Rectal smooth muscle tissue (tissue), 1 donor: ENCODE results near the gene PTGR1.
"Not testable (repeated sequence)": the region's sequence is repeated elsewhere in the genome, so short reads cannot be mapped to it uniquely, and the experiment has no call there.

Experiments used
- H3K27ac ChIP-seq: one replicate; pipeline ENCODE4 v1.7.0; 2013; ENCODE audit warnings: low read depth, low read length, inconsistent platforms
- H3K27me3 ChIP-seq: one replicate; pipeline ENCODE4 v1.7.0; 2013; ENCODE audit warnings: low read length; ENCODE audit not compliant: control insufficient read depth, insufficient read depth
- H3K36me3 ChIP-seq: one replicate; pipeline ENCODE4 v1.7.0; 2013; ENCODE audit warnings: low read length; ENCODE audit not compliant: control insufficient read depth, insufficient read depth
- H3K4me1 ChIP-seq: one replicate; pipeline ENCODE4 v1.7.0; 2013; ENCODE audit warnings: low read length; ENCODE audit not compliant: control insufficient read depth, insufficient read depth
- H3K4me3 ChIP-seq: one replicate; pipeline ENCODE4 v1.7.0; 2013; ENCODE audit warnings: low read length
- H3K9ac ChIP-seq: one replicate; pipeline ENCODE4 v1.7.0; 2013; ENCODE audit warnings: low read length

The PTGR1 gene

DNA sequence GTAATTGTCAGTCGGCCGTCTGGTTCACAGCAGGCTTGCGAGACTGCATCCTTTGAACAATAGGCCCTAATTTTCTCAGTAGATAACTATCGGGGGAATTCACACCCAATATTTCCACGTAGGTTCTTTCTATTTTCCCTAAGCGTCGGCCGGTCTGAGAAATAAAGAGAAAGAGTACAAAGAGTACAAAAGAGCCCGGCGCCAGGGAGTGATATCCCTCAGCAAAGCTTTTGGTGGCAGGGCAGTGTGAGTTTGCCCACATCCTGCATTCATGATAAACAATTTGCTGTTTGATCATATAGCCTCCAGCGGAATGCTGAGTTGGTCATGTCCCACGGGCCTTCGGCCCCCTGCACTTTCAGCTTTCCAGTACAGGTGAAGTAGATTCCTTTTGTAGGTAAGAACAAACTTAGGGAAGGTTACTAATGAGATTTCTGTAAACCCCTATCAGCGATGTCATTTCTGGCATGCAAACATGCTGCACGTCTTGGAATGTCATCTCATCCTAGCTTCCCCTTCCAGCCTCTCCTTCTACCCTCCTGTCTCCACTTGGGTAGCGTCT lies 4.7 kb upstream of the PTGR1 start:
- Histone ChIP-seq H3K27ac (no peak overlapping the region), H3K27me3 (no peaks in the 10 kb centered on the region), H3K36me3 (no peaks in the 10 kb centered on the region), H3K4me3 (no peak overlapping the region), H3K4me1 (no peaks in the 10 kb centered on the region), H3K9ac (no peak overlapping the region)

DNA sequence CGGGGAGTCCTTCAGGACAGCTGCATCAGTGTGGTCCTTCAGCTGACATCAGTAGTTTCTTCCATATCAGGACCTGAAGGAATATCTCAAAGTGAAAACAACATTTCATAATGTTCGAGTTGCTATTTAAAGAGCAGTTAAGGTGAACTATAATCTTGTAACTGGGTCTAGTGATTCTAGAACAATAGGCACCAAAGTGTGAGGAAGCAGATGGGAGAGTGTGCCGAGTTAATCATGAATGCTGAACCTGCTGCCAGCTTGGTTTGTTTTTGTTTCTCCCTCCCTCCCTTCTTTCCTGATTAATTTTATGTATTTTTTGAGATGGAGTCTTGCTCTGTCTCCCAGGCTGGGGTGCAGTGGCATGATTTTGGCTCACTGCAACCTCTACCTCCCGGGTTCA lies 3.6 kb upstream of the PTGR1 start:
- Histone ChIP-seq H3K27me3 (no peaks in the 10 kb centered on the region), H3K4me3 (no peak overlapping the region), H3K4me1 (no peaks in the 10 kb centered on the region), H3K9ac (no peak overlapping the region), H3K36me3 (no peaks in the 10 kb centered on the region), H3K27ac (no peak overlapping the region)

DNA sequence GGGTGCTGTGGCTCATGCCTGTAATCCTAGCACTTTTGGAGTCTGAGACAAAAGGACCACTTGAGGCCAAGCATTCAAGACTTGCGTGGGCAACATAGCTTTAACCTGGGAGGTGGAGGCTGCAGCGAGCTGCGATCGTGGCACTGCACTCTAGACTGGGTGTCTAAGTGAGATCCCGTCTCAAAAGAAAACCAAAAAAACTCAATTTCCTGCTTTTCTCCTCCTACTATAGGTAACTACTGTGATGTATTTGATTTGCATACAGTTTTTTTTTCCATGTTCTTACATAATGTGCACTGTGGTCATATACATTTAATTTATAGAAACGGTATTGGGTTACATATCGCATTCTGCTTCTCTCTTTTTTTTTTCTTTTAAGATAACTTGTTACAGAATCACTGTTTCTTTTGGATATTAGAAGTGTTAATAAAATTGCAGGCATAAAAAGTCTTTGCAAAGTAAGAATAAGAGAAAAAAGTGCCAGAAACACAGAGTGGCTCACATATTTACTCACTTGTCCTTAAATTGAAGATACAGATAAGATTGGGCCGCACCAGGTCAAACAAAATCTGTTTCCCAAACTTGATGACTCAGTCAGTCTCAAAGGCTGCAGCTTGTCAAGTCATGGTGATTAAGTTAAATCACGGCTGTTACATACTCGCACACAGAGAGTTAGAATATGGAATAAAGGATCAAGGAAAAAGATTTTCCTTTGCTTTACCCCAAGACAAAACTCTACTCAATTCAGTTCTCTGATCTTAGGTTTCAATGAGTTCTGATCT lies 2.0 kb upstream of the PTGR1 start:
- H3K27ac ChIP-seq = no peak overlapping the region
- no peak overlapping the region for H3K4me3 ChIP-seq
- no peaks in the 10 kb centered on the region for H3K4me1 ChIP-seq
- no peaks in the 10 kb centered on the region for H3K27me3 ChIP-seq
- no peaks in the 10 kb centered on the region for H3K36me3 ChIP-seq
- H3K9ac ChIP-seq = no peak overlapping the region

DNA sequence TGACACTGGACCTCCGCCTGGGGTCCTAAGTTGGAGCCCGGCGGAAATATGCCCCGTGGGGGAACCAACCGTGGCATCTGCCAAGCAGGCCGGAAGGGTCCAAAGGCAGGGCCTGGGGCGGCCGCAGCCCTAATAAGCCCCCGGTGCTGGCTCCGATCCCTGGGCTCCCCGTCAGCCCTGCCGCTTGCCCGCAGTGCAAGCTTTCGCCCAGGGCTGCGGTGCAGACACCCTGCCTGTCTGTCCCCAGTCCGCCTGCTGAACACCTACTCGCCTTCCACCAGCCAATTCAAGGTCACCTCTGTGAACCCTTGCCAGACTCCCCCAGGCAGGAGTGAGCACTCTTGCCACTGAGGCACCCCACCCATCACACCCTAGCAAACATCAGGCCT lies 502 bp upstream of the PTGR1 start:
- H3K36me3 ChIP-seq = peaks cover 3% of the 10 kb centered on the region
- no peaks in the 10 kb centered on the region for H3K4me1 ChIP-seq
- H3K9ac ChIP-seq = peak overlapping the region; percentile 17
- H3K27ac ChIP-seq = peak overlapping the region; percentile 77
- no peaks in the 10 kb centered on the region for H3K27me3 ChIP-seq
- H3K4me3 ChIP-seq = peak overlapping the region; percentile 83

DNA sequence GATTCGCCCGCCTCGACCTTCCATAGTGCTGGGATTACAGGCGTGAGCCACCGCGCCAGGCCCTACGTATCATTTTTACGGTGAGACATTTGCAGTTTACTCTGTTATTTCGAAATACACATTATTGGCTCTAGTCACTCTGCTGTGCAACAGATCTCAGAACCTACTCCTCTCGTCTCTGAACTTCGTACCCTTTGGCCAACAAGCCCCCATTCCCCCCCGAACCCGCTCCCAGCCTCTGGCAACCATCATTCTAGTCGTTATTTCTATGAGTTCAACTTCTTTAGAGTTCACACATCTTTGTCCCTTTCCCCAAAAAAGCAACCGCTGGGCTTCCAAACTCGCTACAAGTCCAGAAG lies 735 bp downstream of the PTGR1 start:
- peak overlapping the region; percentile 83 for H3K4me3 ChIP-seq
- no peaks in the 10 kb centered on the region for H3K4me1 ChIP-seq
- H3K36me3 ChIP-seq = peaks cover 3% of the 10 kb centered on the region
- no peak overlapping the region for H3K9ac ChIP-seq
- no peaks in the 10 kb centered on the region for H3K27me3 ChIP-seq
- H3K27ac ChIP-seq = peak overlapping the region; percentile 77

DNA sequence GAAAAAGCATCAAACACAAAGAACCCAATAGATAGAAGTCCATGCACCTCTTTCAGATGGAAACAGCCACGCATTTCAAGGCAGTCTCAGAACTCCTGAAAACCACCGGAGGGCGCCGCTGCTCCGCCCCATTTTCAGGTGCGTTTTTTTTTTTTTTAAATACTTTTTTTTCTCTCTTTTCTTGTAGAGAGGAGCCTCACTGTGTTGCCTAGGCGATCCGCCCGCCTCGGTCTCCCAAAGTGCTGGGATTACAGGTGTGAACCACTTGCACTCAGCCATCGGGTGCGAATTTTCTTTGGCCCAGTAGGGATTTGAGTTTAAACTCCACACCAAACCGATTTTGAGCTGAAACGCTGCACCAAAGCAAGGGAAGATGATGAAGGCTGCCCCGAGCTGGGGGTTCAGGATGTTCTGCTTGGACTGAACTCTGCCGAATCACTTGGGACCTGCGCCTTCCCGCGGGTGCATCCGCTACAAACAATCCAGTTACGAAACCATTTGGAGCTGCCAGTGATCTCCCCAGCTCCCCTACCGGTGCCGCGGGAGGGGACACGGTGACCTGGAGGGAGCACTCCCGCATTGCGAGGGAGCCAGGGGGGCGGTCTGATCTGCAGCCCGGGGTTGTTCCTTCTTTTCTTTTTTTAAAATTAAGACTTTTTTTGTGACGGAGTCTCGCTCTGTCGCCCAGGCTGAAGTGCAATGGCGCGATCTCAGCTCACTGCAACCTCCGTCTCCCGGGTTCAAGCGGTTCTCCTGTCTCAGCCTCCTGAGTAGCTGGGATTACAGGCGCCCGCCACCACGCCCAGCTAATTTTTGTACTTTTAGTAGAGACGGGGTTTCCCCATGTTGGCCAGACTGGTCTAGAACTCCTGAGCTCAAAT lies 1.4 kb downstream of the PTGR1 start:
- Histone ChIP-seq H3K4me3 (peak overlapping the region; percentile 83), H3K27ac (peak overlapping the region; percentile 66), H3K27me3 (no peaks in the 10 kb centered on the region), H3K4me1 (no peaks in the 10 kb centered on the region), H3K9ac (peak overlapping the region; percentile 57), H3K36me3 (peaks cover 3% of the 10 kb centered on the region)

DNA sequence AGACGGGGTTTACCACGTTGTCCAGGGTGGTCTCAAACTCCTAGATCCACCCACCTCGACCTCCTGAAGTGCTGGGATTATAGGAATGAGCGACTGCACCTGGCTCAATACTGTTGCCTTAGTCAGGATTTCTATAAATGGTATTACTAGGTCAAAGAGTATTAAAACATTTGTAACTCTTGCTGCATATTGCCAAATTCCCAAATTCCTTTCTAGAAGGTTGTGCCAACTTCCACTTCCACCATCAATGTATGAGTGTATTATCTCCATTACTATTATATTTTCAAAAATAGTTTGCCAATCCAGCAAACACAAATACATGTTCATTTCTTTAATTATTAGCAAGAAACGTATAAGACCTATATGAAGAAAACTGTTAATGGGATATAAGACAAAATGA lies 10.6 kb downstream of the PTGR1 start:
- Histone ChIP-seq H3K36me3 (peaks cover 8% of the 10 kb centered on the region), H3K27ac (no peak overlapping the region), H3K4me3 (no peak overlapping the region), H3K4me1 (no peaks in the 10 kb centered on the region), H3K27me3 (no peaks in the 10 kb centered on the region), H3K9ac (no peak overlapping the region)

DNA sequence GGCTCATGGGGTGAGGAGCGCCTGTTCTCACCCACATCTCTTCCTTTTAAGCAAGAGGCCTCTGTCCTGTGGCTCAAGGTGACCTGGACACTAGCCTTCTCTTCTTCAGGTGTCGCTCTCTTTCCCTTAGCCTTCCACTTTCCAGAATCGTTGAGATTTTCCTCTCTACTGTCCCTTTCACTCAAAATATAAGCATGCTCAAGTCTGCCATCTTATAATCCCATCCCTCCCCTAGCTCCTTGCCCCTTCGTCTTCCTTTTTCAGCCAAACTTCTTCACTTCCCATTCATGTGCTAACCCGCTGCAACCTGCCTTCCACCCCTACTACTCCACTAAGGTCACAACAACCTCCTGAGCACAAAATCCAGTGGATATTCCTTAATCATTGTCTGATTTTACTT lies 13.1 kb downstream of the PTGR1 start:
- Histone ChIP-seq H3K36me3 (peaks cover 20% of the 10 kb centered on the region), H3K4me3 (no peak overlapping the region), H3K9ac (no peak overlapping the region), H3K4me1 (no peaks in the 10 kb centered on the region), H3K27me3 (no peaks in the 10 kb centered on the region), H3K27ac (no peak overlapping the region)

DNA sequence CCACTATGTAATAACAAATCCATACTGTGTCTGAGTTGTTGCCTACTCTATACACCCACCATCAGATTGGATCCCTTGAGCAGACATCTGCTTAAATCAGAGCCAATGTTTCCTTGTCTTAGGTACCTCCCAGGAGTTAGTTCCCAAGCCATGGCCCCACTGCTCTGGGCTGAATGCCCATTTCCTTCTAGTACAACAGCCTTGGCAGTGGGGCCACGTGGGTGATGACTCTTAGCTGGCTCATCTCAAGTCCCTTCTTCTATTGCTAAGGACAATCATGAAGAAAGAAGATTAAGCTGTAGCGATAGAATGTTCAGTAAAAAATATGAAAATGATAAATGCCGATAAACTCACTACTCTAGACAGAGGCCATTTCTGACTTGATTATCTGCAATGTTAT lies 16.6 kb downstream of the PTGR1 start:
- Histone ChIP-seq H3K4me3 (no peak overlapping the region), H3K36me3 (peaks cover 29% of the 10 kb centered on the region), H3K27ac (no peak overlapping the region), H3K9ac (no peak overlapping the region), H3K27me3 (no peaks in the 10 kb centered on the region), H3K4me1 (no peaks in the 10 kb centered on the region)

DNA sequence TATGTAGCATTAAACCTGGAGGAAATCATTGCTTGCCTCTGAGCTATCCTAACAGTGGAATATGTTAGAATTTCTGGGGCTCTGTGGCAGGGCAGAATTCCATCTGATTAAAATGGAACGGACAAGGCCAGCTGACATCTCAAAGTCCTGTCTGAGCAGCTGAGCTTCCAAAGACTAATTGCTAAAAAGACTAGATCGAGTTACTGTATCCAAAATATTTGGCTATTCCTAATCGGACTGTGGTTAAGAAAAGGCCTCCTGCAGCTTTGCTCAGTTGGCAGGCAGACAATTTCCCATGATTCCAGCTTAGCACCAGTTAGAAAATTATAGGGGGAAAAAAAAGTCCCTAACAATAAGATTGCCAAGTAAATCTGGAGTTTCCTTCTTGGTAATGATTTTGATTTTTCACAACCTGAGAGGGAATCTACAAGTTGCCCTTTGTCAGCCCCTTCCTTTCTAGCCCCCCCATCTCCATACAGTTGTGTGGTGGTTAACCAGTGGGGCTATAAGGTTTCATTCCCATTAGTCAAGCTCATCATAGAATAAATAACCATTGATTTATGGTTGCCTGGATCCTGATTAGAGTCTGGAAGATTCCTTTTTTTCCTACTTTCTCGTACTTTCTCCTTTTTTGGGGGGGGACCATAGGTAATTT lies 26.4 kb downstream of the PTGR1 start:
- peaks cover 45% of the 10 kb centered on the region for H3K36me3 ChIP-seq
- H3K27me3 ChIP-seq = no peaks in the 10 kb centered on the region
- H3K4me3 ChIP-seq = no peak overlapping the region
- no peak overlapping the region for H3K9ac ChIP-seq
- H3K27ac ChIP-seq = no peak overlapping the region
- no peaks in the 10 kb centered on the region for H3K4me1 ChIP-seq

DNA sequence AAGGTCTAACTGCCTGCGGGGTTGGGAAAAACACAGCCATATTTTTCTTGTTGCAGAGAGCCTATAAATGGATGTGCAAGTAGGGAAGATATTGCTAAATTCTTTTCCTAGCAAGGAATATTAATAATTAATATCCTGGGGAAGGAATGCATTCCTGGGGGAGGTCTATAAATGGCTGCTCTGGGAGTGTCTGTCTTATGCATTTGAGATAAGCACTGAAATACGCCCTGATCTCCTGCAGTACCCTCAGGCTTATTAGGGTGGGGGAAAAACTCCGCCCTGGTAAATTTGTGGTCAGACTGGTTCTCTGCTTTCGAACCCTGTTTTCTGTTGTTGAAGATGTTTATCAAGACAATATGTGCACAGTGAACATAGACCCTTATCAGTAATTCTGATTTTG lies 31.3 kb downstream of the PTGR1 start:
- not testable (repeated sequence) for H3K4me1 ChIP-seq, H3K9ac ChIP-seq, H3K4me3 ChIP-seq, H3K27ac ChIP-seq, H3K27me3 ChIP-seq
- H3K36me3 ChIP-seq = peaks cover 43% of the 10 kb centered on the region

DNA sequence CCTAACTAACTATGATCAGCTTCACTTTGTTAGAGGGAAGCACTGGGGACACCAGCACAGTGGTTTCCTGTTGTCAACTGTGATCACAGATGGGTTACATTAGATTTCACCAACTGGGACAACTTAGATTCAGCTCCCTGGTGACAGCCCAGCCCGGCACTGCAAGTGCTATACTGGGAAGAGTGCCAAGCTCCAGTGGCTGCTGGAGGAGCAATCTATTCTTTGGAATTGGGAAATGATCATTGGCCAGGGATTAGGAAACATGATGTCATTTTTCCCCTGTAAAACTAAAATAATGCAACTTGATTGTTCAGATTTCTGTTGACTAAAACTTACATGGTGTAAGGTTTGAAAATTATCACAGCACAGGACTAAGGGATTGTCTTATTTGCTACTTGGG lies 33.2 kb downstream of the PTGR1 start:
- no peak overlapping the region for H3K27ac ChIP-seq
- H3K4me3 ChIP-seq = no peak overlapping the region
- H3K36me3 ChIP-seq = peaks cover 35% of the 10 kb centered on the region

More for the DNA sequence above, 33.2 kb downstream of the PTGR1 start:
- Histone ChIP-seq H3K27me3 (no peaks in the 10 kb centered on the region), H3K9ac (no peak overlapping the region), H3K4me1 (no peaks in the 10 kb centered on the region)
